Chondrocyte (in vitro differentiated cells): ENCODE measurements around the gene AZIN2. TPM values are rescaled to one million over a fixed set of nuclear protein-coding genes. Genes with fewer than 3 reads are reported as not detected.

Experiments
- DNase-seq: peaks from one replicate; pipeline ENCODE4 v3.0.0; 2021; ENCODE audit warnings: mixed read lengths, low spot score
- H3K27ac Mint-ChIP-seq: one replicate; pipeline ENCODE4 v1.8.0; 2021; ENCODE audit warnings: mild to moderate bottlenecking, moderate library complexity, mixed read lengths; ENCODE audit not compliant: unreplicated experiment
- H3K27me3 Mint-ChIP-seq: 2 replicates; pipeline ENCODE4 v1.8.0; 2021; ENCODE audit warnings: low read depth, mixed read lengths
- H3K36me3 Mint-ChIP-seq: 2 replicates; pipeline ENCODE4 v1.8.0; 2021; ENCODE audit warnings: low read depth, mixed read lengths
- H3K4me1 Mint-ChIP-seq: 2 replicates; pipeline ENCODE4 v1.8.0; 2021; ENCODE audit warnings: low read depth, mild to moderate bottlenecking, mixed read lengths
- H3K4me3 Mint-ChIP-seq: one replicate; pipeline ENCODE4 v1.8.0; 2021; ENCODE audit warnings: mild to moderate bottlenecking, moderate library complexity, mixed read lengths; ENCODE audit not compliant: unreplicated experiment
- H3K9me3 Mint-ChIP-seq: 2 replicates; pipeline ENCODE4 v1.8.0; 2021; ENCODE audit warnings: low read depth, mixed read lengths
- total RNA-seq: library from RNA; stranded (reverse); gene quantifications from 3 replicates; pipeline ENCODE4 v1.2.1, GENCODE V29; 2021
- TF ChIP-seq, protein P1 (sequence below): fragments of 200-600 bp; sonication (generic); IDR thresholded peaks from 2 replicates; pipeline ENCODE4 v1.5.0; 2021; ENCODE audit warnings: antibody characterized with exemption, mild to moderate bottlenecking, moderate library complexity

AZIN2 gene
- total RNA-seq, 1 donor from 2014 or later: 3.5 TPM

DNA sequence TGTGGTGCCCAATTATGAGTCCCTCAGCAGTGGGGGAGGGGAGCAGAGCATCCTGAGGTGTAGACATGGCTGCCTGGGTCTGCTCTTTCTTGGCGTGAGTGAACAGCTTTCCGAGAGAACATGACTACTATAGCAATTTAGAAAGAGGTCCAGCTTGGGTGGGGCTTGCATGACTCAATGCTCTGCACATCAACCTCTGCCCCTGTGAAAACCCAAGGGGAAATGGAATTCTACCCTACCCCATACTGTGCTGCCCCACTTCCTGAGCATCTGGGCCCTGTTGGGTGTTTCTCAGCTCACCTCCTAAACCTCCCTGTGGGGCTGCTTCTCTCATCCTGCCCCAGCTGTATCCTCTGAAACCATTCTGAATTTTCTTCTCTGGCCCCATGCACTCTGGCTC, 8.2 kb upstream of the AZIN2 start:
- peaks cover 7% of the 10 kb centered on the region for H3K4me1 Mint-ChIP-seq
- H3K9me3 Mint-ChIP-seq: peaks cover under 1% of the 10 kb centered on the region
- no peak overlapping the region for H3K27ac Mint-ChIP-seq
- TF ChIP-seq, protein P1, sequence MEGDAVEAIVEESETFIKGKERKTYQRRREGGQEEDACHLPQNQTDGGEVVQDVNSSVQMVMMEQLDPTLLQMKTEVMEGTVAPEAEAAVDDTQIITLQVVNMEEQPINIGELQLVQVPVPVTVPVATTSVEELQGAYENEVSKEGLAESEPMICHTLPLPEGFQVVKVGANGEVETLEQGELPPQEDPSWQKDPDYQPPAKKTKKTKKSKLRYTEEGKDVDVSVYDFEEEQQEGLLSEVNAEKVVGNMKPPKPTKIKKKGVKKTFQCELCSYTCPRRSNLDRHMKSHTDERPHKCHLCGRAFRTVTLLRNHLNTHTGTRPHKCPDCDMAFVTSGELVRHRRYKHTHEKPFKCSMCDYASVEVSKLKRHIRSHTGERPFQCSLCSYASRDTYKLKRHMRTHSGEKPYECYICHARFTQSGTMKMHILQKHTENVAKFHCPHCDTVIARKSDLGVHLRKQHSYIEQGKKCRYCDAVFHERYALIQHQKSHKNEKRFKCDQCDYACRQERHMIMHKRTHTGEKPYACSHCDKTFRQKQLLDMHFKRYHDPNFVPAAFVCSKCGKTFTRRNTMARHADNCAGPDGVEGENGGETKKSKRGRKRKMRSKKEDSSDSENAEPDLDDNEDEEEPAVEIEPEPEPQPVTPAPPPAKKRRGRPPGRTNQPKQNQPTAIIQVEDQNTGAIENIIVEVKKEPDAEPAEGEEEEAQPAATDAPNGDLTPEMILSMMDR: no peak
- H3K4me3 Mint-ChIP-seq: no peak overlapping the region
- H3K27me3 Mint-ChIP-seq: no peaks in the 10 kb centered on the region
- DNase-seq: no peak
- no peaks in the 10 kb centered on the region for H3K36me3 Mint-ChIP-seq

DNA sequence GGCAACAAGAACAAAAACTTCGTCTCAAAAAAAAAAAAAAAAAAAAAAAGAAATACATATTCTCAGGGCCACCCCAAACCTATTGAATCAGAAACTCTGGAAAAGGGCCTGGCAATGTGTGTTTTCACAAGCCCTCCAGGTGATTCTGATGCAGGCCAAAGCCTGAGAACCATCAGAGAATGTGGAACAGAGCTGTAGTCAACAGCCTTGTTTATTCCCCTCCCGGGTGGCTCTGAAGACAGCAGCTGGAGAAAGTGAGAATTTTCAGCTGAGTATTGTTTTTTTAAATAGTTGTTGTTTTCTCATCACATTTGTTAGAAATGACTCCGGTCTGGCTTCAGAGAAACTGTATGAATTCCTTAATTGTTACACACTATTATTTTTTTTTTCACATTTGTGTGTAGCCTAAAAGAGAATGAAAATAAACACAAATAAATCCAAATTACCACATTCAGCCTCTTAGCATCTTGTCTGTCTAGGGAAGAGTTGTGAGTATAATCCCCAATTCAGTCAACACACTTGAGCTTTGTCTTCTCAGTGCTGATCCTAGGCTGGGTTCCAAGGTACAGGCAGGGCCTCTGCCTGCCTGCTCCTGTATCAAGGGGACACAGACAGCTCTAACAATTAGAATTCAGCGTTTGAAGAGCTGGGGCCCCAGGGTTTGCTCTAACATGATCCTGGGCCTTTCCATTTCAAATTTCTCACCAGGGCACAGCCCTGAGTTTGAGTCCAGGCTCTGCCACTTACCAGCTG, 6.6 kb upstream of the AZIN2 start:
- no peaks in the 10 kb centered on the region for H3K9me3 Mint-ChIP-seq
- H3K4me3 Mint-ChIP-seq: no peak overlapping the region
- no peaks in the 10 kb centered on the region for H3K4me1 Mint-ChIP-seq
- H3K36me3 Mint-ChIP-seq: no peaks in the 10 kb centered on the region
- H3K27me3 Mint-ChIP-seq: no peaks in the 10 kb centered on the region
- no peak for DNase-seq
- TF ChIP-seq, protein P1: no peak
- H3K27ac Mint-ChIP-seq: no peak overlapping the region

DNA sequence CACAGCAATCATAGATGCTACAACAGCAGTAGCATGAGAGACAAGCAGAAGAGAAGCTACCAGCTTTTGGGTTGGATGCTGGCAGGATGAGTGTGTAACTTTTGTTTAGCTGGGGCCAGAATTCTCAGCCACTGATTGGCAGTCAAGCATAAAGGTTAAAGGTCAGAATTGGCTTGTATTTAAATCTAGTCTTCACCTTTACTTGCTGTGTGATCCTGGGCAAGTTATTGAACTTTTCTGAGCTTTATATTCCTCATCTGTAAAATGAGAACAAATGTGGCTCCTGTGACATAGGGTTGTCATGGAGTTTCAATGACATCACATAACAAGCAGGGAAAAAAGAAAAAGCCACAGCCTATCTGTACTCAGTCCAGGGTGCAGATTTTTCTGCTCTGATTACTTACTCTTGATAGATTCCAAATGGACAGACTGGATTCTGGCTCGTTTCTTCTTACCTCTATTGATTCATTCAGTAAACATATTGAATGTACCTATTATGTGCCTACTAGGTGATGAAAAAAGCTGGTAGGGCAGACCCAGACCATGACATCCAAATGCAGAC, 2.8 kb upstream of the AZIN2 start:
- Mint-ChIP-seq H3K27ac (no peak overlapping the region), H3K9me3 (no peaks in the 10 kb centered on the region), H3K4me3 (no peak overlapping the region), H3K36me3 (no peaks in the 10 kb centered on the region), H3K27me3 (no peaks in the 10 kb centered on the region), H3K4me1 (peaks cover 17% of the 10 kb centered on the region)
- DNase-seq: no peak
- TF ChIP-seq, protein P1: no peak

DNA sequence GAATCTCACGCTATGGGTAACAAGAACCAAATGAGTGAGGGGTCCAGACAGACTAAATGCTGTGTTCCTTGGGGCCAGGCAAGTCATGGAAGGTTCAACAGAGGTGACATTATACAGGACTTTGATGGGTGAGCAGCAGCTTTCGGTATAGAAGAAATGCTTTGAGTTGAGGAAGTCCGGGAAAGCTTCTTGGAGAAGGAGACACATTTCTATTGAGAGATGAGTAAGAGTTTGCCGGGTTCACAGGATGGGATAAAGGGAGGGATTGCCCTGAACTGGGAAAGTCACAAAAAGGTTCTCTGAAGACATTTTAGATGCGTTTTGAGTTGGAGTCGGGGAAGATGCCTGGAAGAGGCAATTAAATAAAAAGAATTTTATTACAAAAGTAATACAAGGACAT, 580 bp upstream of the AZIN2 start:
- Mint-ChIP-seq H3K27me3 (no peaks in the 10 kb centered on the region), H3K9me3 (no peaks in the 10 kb centered on the region), H3K4me1 (peaks cover 17% of the 10 kb centered on the region), H3K27ac (peak overlapping the region; percentile 34), H3K4me3 (peak overlapping the region; percentile 78), H3K36me3 (no peaks in the 10 kb centered on the region)
- no peak for DNase-seq
- TF ChIP-seq, protein P1: no peak

DNA sequence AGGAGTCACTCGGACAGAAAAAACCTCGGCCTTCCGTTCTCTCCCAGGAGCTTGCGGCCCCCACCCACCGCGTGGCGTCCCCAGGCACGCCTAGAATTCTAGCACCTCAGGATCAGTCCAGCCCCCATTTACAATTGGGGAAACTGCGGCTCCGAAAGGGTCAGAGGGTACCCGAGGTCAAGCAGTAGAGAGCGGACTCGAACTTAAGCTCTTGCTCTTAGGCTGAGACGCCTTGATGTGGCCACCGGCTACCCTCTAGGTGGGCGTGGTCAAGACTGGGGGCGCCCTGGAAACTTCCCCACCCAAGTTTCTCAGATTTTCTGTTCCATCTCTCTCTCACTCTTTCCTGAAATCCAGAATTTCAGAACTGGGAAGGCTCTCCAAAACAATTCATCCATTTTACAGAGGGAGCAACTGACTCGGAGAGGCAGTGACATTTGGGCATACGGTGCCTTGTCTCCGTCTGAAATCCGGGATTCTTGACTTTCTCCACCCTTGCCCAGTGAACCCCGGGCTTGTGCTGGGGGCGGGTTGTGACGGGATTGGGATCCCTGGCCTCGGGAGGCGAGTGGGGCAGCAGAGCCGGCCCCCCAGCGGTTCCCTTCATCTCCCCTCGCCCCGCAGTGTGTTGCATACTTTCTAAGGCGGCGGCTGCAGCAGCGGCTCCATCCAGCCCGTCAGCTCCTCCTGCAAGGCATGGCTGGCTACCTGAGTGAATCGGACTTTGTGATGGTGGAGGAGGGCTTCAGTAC, 777 bp downstream of the AZIN2 start:
- Mint-ChIP-seq H3K27ac (no peak overlapping the region), H3K27me3 (no peaks in the 10 kb centered on the region), H3K9me3 (no peaks in the 10 kb centered on the region), H3K36me3 (no peaks in the 10 kb centered on the region), H3K4me1 (peaks cover 17% of the 10 kb centered on the region), H3K4me3 (peak overlapping the region; percentile 78)
- TF ChIP-seq, protein P1: no peak
- no peak for DNase-seq
